ENCODE data around the gene NAA38. TPM values are rescaled to one million over a fixed set of nuclear protein-coding genes. Genes with fewer than 3 reads are reported as not detected.
"Not testable (repeated sequence)": the region's sequence is repeated elsewhere in the genome, so short reads cannot be mapped to it uniquely, and the experiment has no call there.

The NAA38 gene
- total RNA-seq, 2 donors from 2014 or later, result 26.8 to 30.3 TPM

DNA sequence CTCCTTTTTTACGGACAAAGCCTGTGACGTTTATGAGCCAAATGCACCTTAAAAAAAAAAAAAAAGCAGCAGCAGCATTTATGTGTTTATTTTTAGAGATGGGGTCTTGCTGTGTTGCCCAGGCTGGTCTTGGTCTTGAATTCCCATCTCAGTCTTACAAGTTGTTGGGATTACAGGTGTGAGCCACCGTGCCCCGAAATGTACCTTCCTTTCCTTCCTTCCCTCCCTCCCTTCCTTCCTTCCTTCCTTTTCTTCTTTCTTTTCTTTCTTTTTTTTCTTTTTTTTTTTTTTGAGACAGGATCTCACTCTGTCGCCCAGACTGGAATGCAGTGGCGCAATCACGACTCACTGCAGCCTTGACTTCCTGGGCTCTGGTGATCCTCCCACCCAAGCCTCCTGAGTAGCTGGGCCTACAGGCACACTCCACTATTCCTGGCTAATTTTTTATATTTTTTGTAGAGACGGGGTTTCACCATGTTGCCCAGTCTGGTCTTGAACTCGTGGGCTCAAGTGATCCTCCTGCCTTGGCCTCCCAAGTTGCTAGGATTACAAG lies 47.5 kb downstream of the NAA38 start:
- not testable (repeated sequence) for H3K36me3 Mint-ChIP-seq (ENCODE audit: low read depth); DNase-seq; H3K4me3 Mint-ChIP-seq; H3K9me3 ChIP-seq (ENCODE audit: control insufficient read depth, low read length, poor library complexity, severe bottlenecking); H3K27ac Mint-ChIP-seq; H3K4me1 Mint-ChIP-seq; ATAC-seq
- peaks cover 37% of the 10 kb centered on the region for H3K27me3 Mint-ChIP-seq

DNA sequence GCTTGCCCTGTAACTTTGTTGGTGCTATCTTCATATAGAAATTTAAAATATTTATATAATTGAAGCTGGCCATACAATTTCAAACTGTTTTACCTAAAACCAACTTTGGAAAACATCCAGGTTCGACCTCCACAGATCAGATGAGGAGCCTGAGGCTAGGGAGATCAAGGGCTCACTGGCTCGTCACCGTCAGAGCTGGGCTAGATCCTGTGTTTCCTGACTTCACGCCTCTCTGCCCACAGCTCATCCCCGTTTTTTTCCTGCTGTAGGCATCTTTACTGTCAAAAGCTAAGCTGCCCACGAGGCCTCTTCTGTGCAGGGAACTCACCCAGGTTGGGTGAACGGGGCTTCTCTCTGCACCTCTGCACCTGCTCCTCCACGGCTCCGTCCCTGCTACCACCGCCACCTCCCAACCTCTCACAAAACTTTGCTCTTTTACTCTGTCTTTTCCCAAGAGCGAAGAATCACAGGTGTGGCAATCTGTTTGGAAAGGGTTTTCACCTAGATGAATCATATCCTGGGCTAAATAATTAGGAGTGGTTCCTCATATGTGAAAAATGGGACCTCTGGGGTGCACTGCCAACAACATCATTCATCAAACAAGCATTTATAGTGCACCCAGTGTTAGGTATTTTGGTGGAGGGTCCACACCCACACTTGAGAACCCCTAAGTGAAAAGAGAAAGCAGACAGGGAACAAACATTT lies 48.1 kb downstream of the NAA38 start:
- no peak overlapping the region for H3K27ac Mint-ChIP-seq
- H3K27me3 Mint-ChIP-seq, result peaks cover 42% of the 10 kb centered on the region
- H3K36me3 Mint-ChIP-seq (ENCODE audit: low read depth), result peaks cover 4% of the 10 kb centered on the region
- H3K4me1 Mint-ChIP-seq, result peaks cover 2% of the 10 kb centered on the region
- no peak for DNase-seq
- H3K4me3 Mint-ChIP-seq, result no peak overlapping the region
- ATAC-seq, result no peak
- H3K9me3 ChIP-seq (ENCODE audit: control insufficient read depth, low read length, poor library complexity, severe bottlenecking), result no peaks in the 10 kb centered on the region

DNA sequence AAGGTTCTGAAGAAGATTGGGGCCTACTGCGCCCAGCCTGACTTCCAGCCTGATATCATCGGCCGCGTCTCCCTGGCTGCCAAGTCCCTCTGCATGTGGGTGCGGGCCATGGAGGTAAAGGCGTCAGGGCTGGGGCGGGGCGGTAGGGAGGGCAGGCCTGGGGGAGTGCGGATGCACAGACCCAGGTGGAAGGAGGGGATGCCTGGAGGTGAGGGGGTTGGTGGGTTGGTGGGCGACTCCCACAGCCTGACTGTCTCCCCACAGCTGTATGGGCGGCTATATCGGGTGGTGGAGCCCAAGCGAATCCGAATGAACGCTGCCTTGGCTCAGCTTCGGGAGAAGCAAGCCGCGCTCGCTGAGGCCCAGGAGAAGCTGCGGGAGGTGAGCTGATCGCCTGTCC lies 50.2 kb downstream of the NAA38 start:
- H3K27ac Mint-ChIP-seq, result no peak overlapping the region
- ATAC-seq (no peak), DNase-seq (no peak)
- H3K27me3 Mint-ChIP-seq, result peaks cover 57% of the 10 kb centered on the region
- H3K9me3 ChIP-seq (ENCODE audit: control insufficient read depth, low read length, poor library complexity, severe bottlenecking), result no peaks in the 10 kb centered on the region
- peaks cover 6% of the 10 kb centered on the region for H3K36me3 Mint-ChIP-seq (ENCODE audit: low read depth)
- peaks cover 2% of the 10 kb centered on the region for H3K4me1 Mint-ChIP-seq
- no peak overlapping the region for H3K4me3 Mint-ChIP-seq

Other genes starting within 250 kb of the NAA38 start
- gene FXR2, start 242.7 kb downstream of the NAA38 start, total RNA-seq, result 10 to 100 TPM; 22.3 to 23.4 TPM
- 10 to 100 TPM; 39.1 to 42.9 TPM for gene SAT2, start 229.7 kb downstream of the NAA38 start, total RNA-seq
- gene SHBG, start 227.4 kb downstream of the NAA38 start, total RNA-seq, result under 1 TPM in 1 of 2 donors, not detected in 1; 0.40 TPM
- gene ATP1B2, start 206.6 kb downstream of the NAA38 start, total RNA-seq, result under 1 TPM in 1 of 2 donors, not detected in 1; 0.15 TPM
- gene TP53, start 170.1 kb downstream of the NAA38 start, total RNA-seq, result 10 to 100 TPM; 61.2 to 66.2 TPM
- 1 to 10 TPM; 6.6 TPM for gene WRAP53, start 169.1 kb downstream of the NAA38 start, total RNA-seq
- gene EFNB3, start 152.4 kb downstream of the NAA38 start, total RNA-seq, result not detected
- gene DNAH2, start 139.8 kb downstream of the NAA38 start, total RNA-seq, result under 1 TPM in 1 of 2 donors, not detected in 1; 0.31 TPM
- 100 to 1,000 TPM; 207 to 231 TPM for gene KDM6B, start 23.3 kb downstream of the NAA38 start, total RNA-seq
- gene TMEM88, start 2.5 kb downstream of the NAA38 start, total RNA-seq, result 10 to 100 TPM; 31.0 to 31.3 TPM
- gene CYB5D1, start 444 bp upstream of the NAA38 start, total RNA-seq, result 10 to 100 TPM in 1 of 2 donors, 1 to 10 TPM in 1; 9.3 to 14.9 TPM
- 100 to 1,000 TPM; 219 TPM for gene CHD3, start 31.2 kb upstream of the NAA38 start, total RNA-seq
- 1 to 10 TPM; 1.4 to 2.3 TPM for gene RNF227, start 58.7 kb upstream of the NAA38 start, total RNA-seq
- gene KCNAB3, start 72.3 kb upstream of the NAA38 start, total RNA-seq, result 1 to 10 TPM; 5.9 to 8.4 TPM
- 100 to 1,000 TPM; 102 to 118 TPM for gene TRAPPC1, start 74.4 kb upstream of the NAA38 start, total RNA-seq
- gene CNTROB, start 74.6 kb upstream of the NAA38 start, total RNA-seq, result 10 to 100 TPM; 24.3 to 27.9 TPM
- under 1 TPM in 1 of 2 donors, not detected in 1; 0.08 TPM for gene GUCY2D, start 145.1 kb upstream of the NAA38 start, total RNA-seq
- not detected for gene ALOX15B, start 181.5 kb upstream of the NAA38 start, total RNA-seq
- gene ALOX12B, start 230.2 kb upstream of the NAA38 start, total RNA-seq, result not detected

Measured in T-helper 17 cell (primary cell).